HG03558 (cell line): ENCODE data around the gene MPZL1.
A peak's percentile ranks its signal among the peaks of the same experiment; 100 is the strongest.

Experiments used
- ATAC-seq: cut with Tn5 transposase; IDR thresholded peaks from one replicate; pipeline ENCODE4 v1.9.1; 2021; ENCODE audit warnings: moderate number of reproducible peaks; ENCODE audit not compliant: unreplicated experiment; ENCODE audit errors: extremely low read depth

The MPZL1 gene

DNA sequence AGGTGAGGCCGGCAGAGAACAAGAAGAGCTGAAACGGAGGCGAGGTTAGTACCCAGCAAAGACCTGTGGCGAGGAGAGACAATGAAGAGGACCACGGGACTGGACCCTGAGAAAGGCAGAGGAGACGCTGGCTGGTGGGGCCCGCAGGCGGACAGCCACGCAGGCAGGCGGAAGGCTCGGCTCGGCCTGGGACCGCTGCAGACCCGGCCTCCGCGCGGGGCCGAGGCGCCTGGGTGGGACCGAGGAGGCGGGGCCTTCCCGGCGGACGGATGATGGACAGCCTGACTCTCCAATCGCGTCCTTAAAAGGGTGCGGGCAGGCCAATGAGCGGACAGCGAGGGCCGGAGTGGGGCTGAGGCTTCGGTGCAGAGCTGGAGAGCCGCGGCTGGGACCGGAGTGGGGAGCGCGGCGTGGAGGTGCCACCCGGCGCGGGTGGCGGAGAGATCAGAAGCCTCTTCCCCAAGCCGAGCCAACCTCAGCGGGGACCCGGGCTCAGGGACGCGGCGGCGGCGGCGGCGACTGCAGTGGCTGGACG is at the start of gene MPZL1:
MPZL1 (plus strand) TSS at position 366 of the 535 bp plus-strand sequence. CDS start 170 bp downstream, outside the sequence.
- ATAC-seq, result peak; percentile 82

DNA sequence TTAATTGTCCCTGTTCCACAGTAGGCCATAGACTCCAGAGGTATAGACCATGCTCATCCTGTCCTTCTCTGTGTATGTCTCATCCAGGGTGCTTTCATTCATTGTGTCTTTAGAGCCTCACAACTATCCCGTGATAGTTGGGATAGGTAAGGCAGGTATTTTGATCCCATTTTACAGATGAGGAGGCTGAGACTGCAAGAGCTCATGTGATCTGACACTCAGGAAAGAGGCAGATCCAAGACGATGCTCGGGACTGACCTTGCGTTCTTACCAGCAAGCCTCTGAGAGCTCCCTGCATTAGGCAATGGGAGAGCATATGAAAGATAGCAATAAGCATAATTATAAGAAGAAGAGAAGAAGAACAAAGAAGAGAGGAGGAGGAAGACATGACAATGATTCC is 49.0 kb upstream of the MPZL1 start:
- ATAC-seq, result no peak

DNA sequence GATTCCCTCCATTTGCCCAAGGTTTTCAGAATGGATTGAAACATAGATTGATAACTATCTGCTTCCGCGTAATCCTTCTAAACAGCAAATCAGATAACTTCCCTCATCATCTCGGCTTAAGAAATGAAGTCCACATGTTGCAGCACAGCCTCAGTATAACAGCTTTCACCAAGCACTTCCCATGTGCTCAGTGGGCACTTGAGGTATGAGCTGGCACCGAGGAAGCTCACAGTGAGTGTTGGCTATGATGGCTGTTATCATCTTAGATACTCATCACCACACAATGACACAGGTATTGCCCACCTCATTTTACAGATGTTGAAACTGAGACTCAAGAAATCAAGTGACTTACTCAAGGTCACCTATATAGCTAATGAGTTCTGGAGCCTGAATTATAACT is 48.5 kb upstream of the MPZL1 start:
- ATAC-seq, result no peak

DNA sequence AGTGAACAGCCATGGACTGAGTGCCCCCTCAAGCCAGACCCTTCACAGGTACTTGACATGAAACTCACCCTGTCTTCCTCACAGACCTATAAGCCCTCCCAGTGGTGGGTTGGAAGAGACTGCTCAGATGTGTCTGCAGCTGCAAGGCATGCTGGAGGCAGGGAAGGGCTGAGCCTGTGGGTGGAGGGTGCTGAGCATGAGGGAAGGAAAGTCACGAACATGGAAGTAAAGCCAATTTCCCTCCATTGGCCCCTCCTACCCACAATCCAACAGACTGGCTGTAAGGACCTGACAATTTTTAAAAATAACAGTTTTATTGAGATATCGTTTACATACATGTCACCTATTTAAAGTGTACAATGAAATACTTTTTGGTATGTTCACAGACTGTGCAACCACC is 47.6 kb upstream of the MPZL1 start:
- ATAC-seq, result no peak

DNA sequence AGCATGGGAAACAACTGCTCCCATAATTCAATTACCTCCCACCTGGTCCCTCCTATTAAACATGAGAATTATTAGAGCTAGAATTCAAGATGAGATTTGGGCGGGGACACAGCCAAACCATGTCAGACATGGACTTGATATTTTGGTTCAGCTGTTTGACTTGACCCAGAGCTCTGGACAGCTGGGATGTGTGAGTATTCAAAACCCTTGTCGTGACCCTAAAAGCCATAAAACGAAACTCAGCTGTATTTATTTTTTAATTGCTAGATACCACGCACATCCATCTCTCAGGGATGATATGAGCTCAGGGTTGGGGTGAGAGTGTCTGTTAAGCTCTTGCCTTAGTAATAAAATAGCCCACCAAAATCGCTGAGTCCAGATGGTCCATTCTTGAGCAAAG is 46.3 kb upstream of the MPZL1 start:
- ATAC-seq, result no peak

DNA sequence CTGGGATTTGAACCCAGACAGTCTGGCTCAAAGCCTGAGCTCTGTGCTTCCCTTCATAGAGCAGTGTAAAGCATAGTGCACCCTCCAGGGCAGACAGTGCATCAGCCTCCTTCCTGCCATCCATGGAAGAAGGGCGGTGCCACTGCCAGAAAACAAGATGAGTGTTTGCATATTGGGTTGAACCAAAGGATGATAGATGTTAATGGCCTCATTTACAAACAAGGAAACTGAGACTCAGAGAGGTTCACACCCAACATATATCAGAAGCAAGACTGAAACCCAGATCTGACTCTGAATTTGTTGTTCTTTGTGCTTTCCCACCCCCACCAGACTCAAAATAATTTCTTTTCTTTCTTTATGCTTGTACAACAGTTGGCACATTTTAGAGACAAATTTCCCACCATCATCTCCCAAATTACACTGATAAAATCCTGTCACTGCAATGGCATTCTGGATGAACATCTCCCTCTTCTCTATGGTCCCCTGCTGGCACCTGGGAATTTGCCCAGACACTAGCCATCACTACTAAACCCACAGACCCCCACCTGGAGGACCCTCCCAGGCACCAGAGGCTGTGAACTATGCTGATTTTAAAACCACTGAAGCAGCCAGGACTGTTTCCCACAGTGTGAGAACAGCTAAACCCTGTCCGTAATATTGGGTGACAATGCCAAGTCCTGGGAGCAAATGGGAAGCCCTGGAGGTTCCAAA is 45.4 kb upstream of the MPZL1 start:
- peak; percentile 47 for ATAC-seq

DNA sequence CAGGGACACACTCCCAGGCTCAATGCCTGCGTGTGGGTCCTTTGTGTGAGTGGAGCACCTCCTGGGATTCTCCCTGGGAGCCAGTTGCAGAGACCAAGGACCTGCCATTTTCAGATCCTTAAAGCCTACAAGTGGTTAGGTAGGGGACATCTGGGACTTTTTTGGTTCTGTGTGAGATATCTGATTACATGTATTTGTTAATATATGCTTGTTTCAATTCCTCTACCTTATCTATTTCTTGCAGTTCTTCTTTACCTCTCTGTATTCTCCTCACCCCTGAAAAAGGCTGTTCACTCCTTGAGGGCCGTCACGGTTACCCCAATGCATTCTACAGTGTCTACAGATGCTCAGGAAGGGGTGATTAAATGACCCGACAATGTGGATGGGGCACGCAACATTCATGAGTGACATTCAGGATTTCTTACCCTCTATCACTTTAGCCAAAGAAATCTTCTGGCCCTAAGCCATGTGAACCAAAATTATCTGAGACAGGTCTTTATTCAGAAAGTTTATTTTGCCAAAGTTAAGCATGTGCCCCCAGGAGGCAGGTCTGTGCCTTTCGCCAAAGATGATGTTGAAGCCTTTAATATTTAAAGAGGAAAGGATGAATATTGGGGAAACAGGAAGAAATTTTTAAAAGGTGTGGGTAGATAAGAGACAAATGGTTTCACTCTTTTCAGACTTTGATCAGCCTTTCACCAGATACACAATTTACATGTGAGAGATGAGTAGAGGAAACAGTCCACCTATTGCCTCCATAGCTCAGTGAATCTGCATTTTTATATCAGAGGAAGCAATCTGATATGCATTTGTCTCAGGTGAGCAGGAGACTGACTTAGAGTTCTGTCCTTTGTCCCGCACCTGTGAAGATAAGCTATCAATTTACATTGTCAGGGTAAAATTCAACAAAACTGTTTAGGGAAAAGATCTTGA is 44.6 kb upstream of the MPZL1 start:
- no peak for ATAC-seq

DNA sequence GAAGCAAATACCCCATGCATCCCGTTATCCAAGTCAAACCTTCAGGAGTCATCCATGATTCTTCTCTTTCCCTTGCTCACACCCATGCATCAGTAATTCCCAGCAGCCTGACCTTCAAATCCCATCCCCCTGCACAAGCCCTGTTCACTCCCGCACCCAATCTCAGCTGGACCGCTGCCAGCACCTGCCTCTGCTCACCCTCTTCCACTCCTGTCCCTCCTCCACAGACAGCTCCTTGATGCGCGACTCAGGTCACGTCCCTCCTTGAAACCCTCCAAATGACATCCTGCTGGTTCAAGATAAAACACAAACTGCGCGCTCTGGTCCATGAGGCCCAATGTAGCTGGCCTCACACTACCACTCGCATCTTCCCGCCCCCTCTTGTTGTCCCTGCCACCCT is 43.4 kb upstream of the MPZL1 start:
- no peak for ATAC-seq

DNA sequence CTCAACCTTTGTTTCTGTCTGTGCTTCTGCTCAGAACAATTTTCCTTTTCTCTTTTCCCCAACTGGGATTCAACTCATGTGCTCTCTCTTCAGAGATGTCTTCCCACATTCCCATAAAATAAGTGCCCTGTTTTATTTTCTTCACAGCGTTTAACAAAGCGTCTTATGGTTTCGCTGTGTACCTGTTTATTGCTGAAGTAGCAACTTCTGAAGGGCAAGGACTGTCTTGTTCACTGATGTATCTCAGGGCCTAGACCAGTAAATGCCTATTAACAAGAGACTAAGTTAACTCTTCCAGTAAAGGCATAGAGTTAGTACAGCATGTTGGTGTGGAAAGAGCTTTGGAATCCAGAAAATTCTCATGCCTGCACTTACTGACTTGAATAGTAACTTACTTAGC is 42.9 kb upstream of the MPZL1 start:
- ATAC-seq, result no peak

DNA sequence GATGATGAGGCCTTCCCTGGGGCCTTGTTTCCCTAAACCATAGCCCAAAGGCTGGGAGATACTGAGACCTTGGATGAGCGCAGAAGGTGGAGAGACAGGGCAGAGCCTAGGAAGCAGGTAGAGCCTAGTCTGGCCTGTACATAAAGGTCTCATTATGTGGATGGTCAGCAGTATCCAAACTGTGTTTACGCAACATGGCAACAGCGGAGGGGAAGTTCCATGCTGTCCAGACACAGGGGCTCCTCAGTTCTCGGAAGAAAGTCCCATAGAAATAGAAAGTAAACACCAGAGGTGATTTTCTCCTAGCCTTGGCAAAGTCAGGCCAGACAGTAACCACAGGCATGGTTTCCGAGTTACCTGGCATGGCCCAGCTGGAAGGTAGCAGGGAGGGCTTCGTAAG is 42.1 kb upstream of the MPZL1 start:
- ATAC-seq, result no peak

DNA sequence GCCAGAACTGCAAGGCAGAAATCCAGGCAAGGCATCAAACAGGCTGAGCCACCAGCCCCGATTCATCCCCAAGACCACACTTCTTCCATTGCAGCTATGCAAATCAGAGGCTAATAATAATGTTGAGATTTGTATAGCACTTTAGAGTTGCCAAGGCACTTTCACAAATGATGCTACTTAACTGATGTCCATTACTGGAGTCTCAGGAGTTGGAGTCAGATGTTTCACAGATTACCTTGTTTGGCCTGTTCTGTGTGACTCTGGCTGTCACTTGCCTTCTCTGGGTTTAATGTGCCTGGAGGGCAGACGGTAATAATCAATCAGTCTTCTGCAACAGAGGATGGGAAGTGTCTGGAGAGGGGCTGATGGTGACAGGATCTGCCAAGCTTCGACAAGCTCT is 40.8 kb upstream of the MPZL1 start:
- ATAC-seq, result no peak

DNA sequence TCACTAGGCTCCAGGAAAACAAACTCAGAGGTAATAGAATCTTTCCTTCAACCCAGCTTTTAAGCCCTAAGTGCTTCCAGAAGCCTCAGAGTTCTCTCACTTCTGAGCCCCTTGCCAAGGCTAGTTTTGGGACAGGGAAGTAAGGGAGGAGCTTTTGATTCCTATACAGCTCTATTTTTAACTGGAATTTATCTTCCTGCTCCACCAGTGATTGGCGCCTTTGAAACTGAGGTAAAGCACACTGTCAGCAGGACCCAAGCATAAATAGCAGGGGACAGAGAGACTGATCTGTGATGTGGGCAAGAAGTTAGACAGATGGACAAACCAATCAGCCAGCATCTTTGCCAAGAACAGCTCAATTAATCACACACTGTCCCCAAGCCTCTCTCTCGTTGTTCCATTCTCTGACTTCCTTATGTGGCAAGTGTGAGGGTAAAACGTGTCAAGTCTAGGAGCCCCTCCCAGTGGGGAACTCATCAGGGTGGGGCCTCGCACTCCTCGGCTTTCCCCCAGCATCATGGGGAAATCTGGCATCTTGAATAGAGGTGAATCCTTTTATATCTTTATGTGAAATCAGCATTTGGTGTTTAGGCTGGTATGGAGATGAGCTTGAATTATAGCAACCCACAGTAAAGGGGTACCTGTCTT is 40.2 kb upstream of the MPZL1 start:
- no peak for ATAC-seq

DNA sequence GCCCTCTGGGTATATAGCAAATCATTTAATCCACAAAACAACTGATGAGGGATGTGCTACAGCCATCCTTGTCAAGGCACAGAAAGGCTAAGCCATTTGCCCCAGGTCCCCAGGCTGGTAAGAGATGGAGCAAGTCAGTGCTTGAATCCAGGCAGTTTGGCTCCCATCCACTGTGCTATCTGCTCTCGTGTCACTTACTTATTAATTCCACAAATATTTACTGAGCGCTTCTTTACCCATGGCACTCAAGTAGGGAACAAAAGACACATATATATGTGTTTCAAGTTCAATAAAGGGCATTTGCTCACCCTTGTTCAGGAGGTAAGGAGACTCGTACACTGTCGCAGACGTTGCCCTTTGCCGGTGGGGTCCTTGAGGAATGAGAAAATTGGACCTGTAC is 38.6 kb upstream of the MPZL1 start:
- ATAC-seq, result no peak

DNA sequence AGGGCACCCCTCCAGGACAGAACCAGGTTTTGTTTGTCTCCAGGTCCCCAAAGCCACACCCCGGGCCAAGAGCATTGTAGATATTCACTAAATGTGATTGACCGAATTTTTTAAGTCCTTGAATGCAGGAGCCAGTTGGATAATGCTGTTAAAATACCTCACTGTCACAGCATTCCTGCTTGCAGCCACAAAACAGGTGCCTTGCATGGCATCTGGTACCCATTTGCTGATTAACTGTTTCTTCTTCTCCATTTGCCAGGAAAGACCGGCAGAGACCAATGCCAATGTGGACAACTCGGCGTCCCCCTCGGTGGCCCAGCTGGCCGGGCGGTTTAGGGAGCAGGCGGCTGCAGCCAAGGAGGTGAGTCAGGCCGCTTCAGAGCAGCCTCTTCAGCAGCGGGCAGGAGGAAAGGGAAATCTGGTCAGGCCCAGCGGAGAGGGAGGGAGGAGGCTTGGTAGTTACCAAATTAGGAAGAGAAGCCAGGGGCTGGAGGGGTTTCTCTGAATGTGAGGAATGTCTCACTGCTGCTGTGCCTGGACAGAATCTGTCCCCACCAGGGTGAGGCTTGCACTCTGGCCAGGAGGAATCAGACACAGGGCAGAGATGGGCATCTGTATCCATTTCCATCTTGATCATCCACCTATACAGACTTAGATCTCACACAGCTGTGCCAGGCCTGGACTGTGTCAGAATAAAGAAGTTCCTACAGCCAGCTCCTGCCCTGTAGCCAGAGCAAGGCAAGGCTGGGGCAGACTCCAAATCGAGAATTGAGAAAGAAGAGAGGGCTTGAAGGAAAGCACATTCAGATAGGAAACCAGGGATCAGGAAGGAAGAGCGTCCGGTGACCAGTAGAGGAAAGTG is 37.9 kb upstream of the MPZL1 start:
- ATAC-seq, result no peak

DNA sequence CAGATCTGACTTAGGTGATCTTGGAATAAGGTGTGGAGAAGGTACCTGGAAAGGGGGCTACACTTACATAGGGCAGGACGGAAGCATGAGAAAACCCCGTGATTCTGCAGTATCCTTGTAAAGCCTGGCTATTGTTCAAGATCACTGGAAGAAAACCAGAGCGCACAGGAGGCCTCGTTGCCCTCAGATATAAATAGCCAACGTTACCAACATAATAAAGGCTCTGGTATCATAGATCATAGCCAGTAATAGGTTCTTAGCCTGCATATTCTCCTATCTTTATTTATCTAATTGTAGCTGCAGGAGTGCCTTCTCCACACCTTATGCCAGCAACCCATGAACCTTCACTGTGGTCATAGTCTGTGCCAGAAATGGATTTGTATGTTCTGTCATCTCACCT is 35.9 kb upstream of the MPZL1 start:
- ATAC-seq, result no peak

DNA sequence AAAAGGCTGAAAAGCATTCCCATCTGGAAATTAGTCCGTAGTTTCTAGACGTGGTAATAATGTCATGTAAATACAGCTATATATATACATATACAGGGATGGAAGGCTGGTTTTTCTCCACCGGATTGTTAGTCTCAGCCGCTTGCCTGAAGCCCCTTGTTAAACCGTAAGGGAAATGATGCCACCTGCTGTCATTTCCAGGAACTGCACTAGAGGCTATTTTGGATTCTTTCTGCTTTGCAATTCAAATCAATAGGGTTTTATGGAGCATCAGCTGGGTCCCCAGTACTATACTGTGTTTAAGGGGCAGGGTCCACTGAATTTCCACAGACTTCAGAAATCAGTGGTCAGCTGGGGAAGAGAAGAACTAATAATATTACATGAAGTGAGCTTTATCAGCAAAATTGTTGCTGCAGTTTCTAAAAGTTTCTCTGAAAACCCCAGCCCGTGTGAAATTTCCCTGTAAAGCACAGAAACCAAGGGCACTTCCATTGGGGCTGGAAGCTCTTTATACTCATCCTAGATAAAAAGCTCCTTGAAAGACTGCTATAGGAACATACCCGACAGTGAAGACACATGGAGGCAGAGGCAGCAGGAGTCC is 33.8 kb upstream of the MPZL1 start:
- ATAC-seq, result no peak

DNA sequence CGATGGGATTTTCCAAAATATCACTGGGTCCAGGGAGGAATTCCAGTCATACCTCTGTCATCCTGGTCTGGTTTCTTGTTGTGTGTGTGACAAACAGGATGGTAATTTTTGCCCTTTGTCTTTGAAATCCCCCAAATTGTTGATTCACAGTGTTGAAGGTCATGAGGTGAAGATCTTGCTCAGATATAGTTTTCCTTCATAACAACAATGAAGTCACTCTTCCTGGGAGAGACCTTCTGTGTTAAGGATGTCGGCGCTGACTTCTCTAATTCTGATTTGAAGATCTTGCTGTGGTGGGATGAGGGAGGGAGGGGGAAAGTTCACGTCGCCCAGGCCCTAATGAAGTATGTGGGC is 32.2 kb upstream of the MPZL1 start:
- ATAC-seq, result no peak

DNA sequence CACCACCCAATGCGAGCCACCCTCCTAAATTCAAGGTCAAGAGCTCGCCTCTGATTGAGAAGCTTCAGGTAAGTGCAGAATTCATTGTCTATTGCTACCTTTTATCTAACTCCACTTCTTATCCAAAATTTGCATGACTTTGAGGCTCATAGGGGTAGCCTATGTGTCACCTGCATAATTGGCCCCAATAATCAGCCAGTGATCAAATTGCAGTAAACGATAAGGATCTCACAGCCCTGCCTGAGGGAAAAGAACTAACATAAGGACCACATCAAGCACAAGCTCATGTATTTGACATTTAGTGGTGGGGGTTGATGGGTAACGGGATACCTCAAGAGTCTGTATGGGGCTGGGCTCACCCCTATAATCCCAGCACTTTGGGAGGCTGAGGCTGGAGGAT is 31.7 kb upstream of the MPZL1 start:
- ATAC-seq, result no peak

DNA sequence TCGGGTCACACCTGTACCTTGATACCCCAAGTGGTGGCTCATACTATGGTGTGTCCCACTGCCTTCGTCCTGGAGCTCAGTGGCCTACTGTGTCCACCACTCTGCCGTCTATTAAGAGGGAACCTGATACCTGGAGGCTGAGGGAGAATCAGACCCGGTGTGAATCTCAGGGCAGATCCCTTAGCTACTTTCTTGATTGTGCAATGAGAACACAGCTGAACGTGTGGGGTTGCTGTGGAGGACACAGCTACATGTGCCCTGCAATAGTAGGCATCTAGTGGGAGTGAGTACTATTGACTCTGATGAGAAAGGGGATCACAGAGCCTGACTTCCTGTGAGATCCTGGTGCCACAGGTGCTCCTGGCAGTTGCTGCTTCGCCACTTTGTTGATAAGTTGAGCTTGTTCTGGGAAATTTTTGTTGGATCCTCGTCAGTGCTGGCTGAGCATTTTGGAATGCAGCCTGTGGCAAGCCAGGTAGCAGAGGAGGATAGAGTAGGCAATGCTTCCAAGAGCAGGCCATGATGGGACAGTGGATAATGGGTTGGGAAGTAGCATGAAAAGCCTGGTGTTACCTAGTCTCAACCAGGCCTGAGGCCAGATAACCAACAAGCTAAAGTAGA is 28.2 kb upstream of the MPZL1 start:
- ATAC-seq, result no peak
